GM12878 (cell line): ENCODE measurements around the gene NCKAP5. TPM values are rescaled to one million over a fixed set of nuclear protein-coding genes. Genes with fewer than 3 reads are reported as not detected.

Experiments used
- ATF2 ChIP-seq: IDR thresholded peaks from 2 replicates; pipeline ENCODE4 v1.6.1; 2012; ENCODE audit warnings: low read length, inconsistent platforms
- BMI1 ChIP-seq: fragments of 450-650 bp; IDR thresholded peaks from 2 replicates; pipeline ENCODE4 v1.6.1; 2016; ENCODE audit warnings: mild to moderate bottlenecking, moderate library complexity, borderline replicate concordance
- MEF2A ChIP-seq: IDR thresholded peaks from 2 replicates; pipeline ENCODE4 v1.6.1; 2011; ENCODE audit warnings: low read depth, mild to moderate bottlenecking, low read length, moderate library complexity; ENCODE audit not compliant: insufficient read depth
- MYB ChIP-seq: fragments of 150-350 bp; IDR thresholded peaks from 2 replicates; pipeline ENCODE4 v1.6.1; 2014; ENCODE audit warnings: mild to moderate bottlenecking, low read depth, low read length, borderline replicate concordance
- PBX3 ChIP-seq: IDR thresholded peaks from 2 replicates; pipeline ENCODE4 v1.6.1; 2011; ENCODE audit warnings: mild to moderate bottlenecking, low read depth, low read length, moderate library complexity; ENCODE audit not compliant: insufficient replicate concordance
- TCF12 ChIP-seq: IDR thresholded peaks from 2 replicates; pipeline ENCODE4 v1.6.1; 2011; ENCODE audit warnings: low read depth, mild to moderate bottlenecking, low read length
- ZBTB40 ChIP-seq: fragments of 450-650 bp; IDR thresholded peaks from 2 replicates; pipeline ENCODE4 v1.6.1; 2016; ENCODE audit warnings: mild to moderate bottlenecking, moderate library complexity, borderline replicate concordance
- ZNF687 ChIP-seq: fragments of 450-650 bp; IDR thresholded peaks from 2 replicates; pipeline ENCODE4 v1.6.1; 2017; ENCODE audit warnings: mild to moderate bottlenecking, moderate library complexity
- polyA plus RNA-seq, 11 experiments: library from polyadenylated mRNA; depleted of rRNA in 4 of 11; unstranded in 6 of 11; stranded (reverse) in 5 of 11; fragments of >200 nt; fragmentation: Nextera tagmentation in 4 of 11; fragmentation: Illumina TruSeq in 1 of 11; extraction: Ambion mirVana in 4 of 11; extraction: Trizol in 1 of 11; gene quantifications; 1 replicate in 1 of 11; 2 replicates in 10 of 11; pipeline versions ENCODE4 v1.2.1 to v1.2.3, GENCODE V29; 2011 to 2016; ENCODE audit warnings: inconsistent platforms in 2 of 11, missing spikeins in 2 of 11, low read depth in 1 of 11
- total RNA-seq, 4 experiments: library from RNA; depleted of rRNA in 3 of 4; stranded (reverse); fragments of >200 nt in 3 of 4; fragmentation: Illumina TruSeq in 1 of 4; extraction: Trizol in 1 of 4; gene quantifications; 2 replicates each; pipeline versions ENCODE4 v1.2.1 to v1.2.3, GENCODE V29; 2013 to 2021

The NCKAP5 gene
- total and polyA plus RNA-seq, 10 of the 15 experiments (the other 5 are each of a cell fraction or from before 2014, with no cell fraction given) = 0.06 to 0.44 (median 0.16) TPM

- TF ChIP-seq MEF2A = no peak
- TF ChIP-seq MYB = no peak
- no peak for TF ChIP-seq TCF12
- TF ChIP-seq ZNF687 = no peak
- no peak for TF ChIP-seq BMI1
- TF ChIP-seq ZBTB40 = no peak
- TF ChIP-seq ATF2 = no peak
- no peak for TF ChIP-seq PBX3
These were observed 187.3 kb downstream of the NCKAP5 start (continued) for GRCh38 chr2:133380991-133381390.
